Keratinocyte (primary cell): Measurements from ENCODE around the gene ZNF219. TPM values are rescaled to one million over a fixed set of nuclear protein-coding genes. Genes with fewer than 3 reads are reported as not detected.
A peak's percentile ranks its signal among the peaks of the same experiment; 100 is the strongest.

ENCODE experiments used
- DNase-seq: peaks from one replicate; pipeline ENCODE4 v3.0.0-alpha.2; 2011; ENCODE audit warnings: low read depth, missing footprints, low spot score
- FAIRE-seq: peaks from 2 replicates; lab custom pipeline; 2011; peaks lifted over from hg19 to GRCh38; lab: Jason Lieb, UNC
- H2AFZ ChIP-seq: 2 replicates; pipeline ENCODE4 v1.6.0; 2012; ENCODE audit warnings: low read length, control low read depth, inconsistent platforms; ENCODE audit not compliant: control insufficient read depth
- H3K27ac ChIP-seq: 2 replicates; pipeline ENCODE4 v1.5.1; 2011; ENCODE audit warnings: low read length; ENCODE audit not compliant: control insufficient read depth, insufficient read depth
- H3K27me3 ChIP-seq: 3 replicates; pipeline ENCODE4 v1.6.0; 2011; ENCODE audit warnings: low read length; ENCODE audit not compliant: control insufficient read depth, insufficient read depth; ENCODE audit errors: extremely low read depth
- H3K36me3 ChIP-seq, 2 experiments: 2 replicates in 1 of 2; 3 replicates in 1 of 2; pipeline ENCODE4 v1.5.1; 2011; ENCODE audit warnings: low read length in 2 of 2, mild to moderate bottlenecking in 1 of 2; ENCODE audit not compliant: control insufficient read depth in 2 of 2, insufficient read depth in 2 of 2; ENCODE audit errors: extremely low read depth in 1 of 2
- H3K4me1 ChIP-seq: 3 replicates; pipeline ENCODE4 v1.5.1; 2011; ENCODE audit warnings: low read length; ENCODE audit not compliant: control insufficient read depth, insufficient read depth; ENCODE audit errors: extremely low read depth
- H3K4me2 ChIP-seq: 3 replicates; pipeline ENCODE4 v1.6.0; 2011; ENCODE audit warnings: low read depth, low read length; ENCODE audit not compliant: control insufficient read depth, insufficient read depth; ENCODE audit errors: extremely low read depth
- H3K4me3 ChIP-seq, 3 experiments: fragments of 200-600 bp in 1 of 3; sonication (generic) in 1 of 3; 2 replicates in 2 of 3; 3 replicates in 1 of 3; pipeline ENCODE4 v1.5.1; 2011 to 2016; ENCODE audit warnings: low read length in 3 of 3, mild to moderate bottlenecking in 3 of 3, control low read depth in 2 of 3, inconsistent platforms in 1 of 3, low read depth in 1 of 3, mixed read lengths in 1 of 3, mixed run types in 1 of 3, moderate library complexity in 1 of 3; ENCODE audit not compliant: control insufficient read depth in 2 of 3, insufficient read depth in 2 of 3; ENCODE audit errors: extremely low read depth in 1 of 3
- H3K79me2 ChIP-seq: 2 replicates; pipeline ENCODE4 v1.6.0; 2012; ENCODE audit warnings: low read length; ENCODE audit not compliant: control insufficient read depth, insufficient read depth
- H3K9ac ChIP-seq: 3 replicates; pipeline ENCODE4 v1.6.0; 2011; ENCODE audit warnings: low read length; ENCODE audit not compliant: control insufficient read depth, insufficient read depth; ENCODE audit errors: extremely low read depth
- H3K9me1 ChIP-seq: 3 replicates; pipeline ENCODE4 v1.6.0; 2011; ENCODE audit warnings: low read length; ENCODE audit not compliant: control insufficient read depth, insufficient read depth; ENCODE audit errors: extremely low read depth
- H3K9me3 ChIP-seq: 2 replicates; pipeline ENCODE4 v1.5.1; 2012; ENCODE audit warnings: low read depth, low read length; ENCODE audit not compliant: control insufficient read depth
- H4K20me1 ChIP-seq: 3 replicates; pipeline ENCODE4 v1.6.0; 2011; ENCODE audit warnings: low read length; ENCODE audit not compliant: control insufficient read depth, insufficient read depth; ENCODE audit errors: extremely low read depth
- EZH2 ChIP-seq: IDR thresholded peaks from one replicate; pipeline ENCODE4 v1.6.1; 2012; ENCODE audit warnings: inconsistent platforms, mild to moderate bottlenecking, low read length, moderate library complexity
- dilution Hi-C: fragments of 300-500 bp; cut with MboI; formaldehyde crosslinking; loops from one replicate; pipeline ENCODE4 v1.7.0; 2020; ENCODE audit warnings: low sequenced_read_pairs; ENCODE audit not compliant: extremely low pct_ligation_motif_present
- polyA plus RNA-seq, 5 experiments: library from polyadenylated mRNA; depleted of rRNA in 3 of 5; stranded (reverse) in 3 of 5; stranded (forward) in 1 of 5; unstranded in 1 of 5; fragments of >200 nt; gene quantifications; 1 replicate in 1 of 5; 2 replicates in 3 of 5; 3 replicates in 1 of 5; pipeline versions ENCODE4 v1.2.1 to v1.2.3, GENCODE V29; 2011 to 2012; ENCODE audit warnings: missing spikeins in 2 of 5, low read depth in 1 of 5, low replicate concordance in 1 of 5
- TF ChIP-seq, protein P1 (sequence below), 3 experiments: IDR thresholded peaks in 1 of 3; conservative IDR thresholded peaks in 1 of 3; optimal IDR thresholded peaks in 1 of 3; 2 replicates in 2 of 3; 3 replicates in 1 of 3; pipeline versions ENCODE3 to v1.5.1; 2011; ENCODE audit warnings: low read length in 3 of 3, mild to moderate bottlenecking in 3 of 3, moderate library complexity in 2 of 3, control low read depth in 1 of 3, inconsistent platforms in 1 of 3; ENCODE audit not compliant: insufficient read depth in 2 of 3; ENCODE audit errors: extremely low read depth in 1 of 3

ZNF219 gene
- polyA plus RNA-seq, 1 donor (not counting 4 experiments of a cell fraction or from before 2014, with no cell fraction given): 23.1 TPM

DNA sequence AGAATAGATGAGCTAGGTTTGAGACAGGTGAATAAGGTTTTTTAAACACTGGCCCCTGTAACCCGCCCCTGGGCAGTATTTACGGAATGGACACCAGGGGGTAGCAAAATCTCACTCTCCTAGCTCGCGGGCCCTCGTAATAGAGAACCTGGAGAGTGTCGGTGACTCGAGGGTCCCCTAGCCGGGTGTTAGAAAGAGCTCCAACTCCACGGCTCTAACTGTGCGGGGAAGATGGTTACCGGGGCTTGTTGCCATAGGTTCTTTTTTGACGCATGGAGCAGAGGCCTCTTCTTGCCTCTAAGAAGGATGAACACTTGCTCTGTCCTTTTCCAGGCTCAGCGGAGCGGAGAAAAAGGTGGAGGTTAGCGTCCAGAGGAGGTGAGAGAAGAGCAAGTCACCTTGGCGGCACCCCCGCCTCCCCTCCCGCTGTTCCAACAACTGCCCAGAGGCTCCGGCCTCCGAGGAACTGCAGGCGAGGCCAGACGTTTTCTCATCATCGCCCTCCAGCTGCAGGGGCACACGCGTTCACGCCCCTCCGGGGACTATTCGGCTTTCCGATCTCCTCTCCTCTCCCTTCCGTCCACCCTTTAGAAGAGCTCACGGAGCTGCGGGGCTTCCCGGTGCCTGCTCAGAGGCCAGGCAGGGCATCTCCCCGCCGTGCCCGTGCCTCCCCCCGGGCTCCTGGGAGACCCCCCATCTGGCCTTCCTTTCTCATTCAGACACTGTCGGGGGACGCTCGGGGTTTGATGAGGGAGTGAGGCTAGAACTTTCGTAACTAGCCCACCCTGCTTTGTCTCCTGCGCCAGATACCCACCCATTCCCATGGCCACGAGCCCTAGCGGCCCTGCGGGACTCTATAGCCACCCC, 29.7 kb downstream of the ZNF219 start:
- FAIRE-seq: no peak
- Histone ChIP-seq H2AFZ (no peak overlapping the region), H3K9me3 (no peaks in the 10 kb centered on the region), H3K9me1 (no peaks in the 10 kb centered on the region), H4K20me1 (no peaks in the 10 kb centered on the region), H3K27me3 (peaks cover 17% of the 10 kb centered on the region), H3K36me3 (no peaks in the 10 kb centered on the region), H3K27ac (no peak overlapping the region), H3K4me2 (peak overlapping the region; percentile 8), H3K79me2 (no peaks in the 10 kb centered on the region), H3K4me3 (no peak overlapping the region), H3K4me1 (peaks cover 18% of the 10 kb centered on the region), H3K9ac (no peak overlapping the region)
- TF ChIP-seq, protein P1, sequence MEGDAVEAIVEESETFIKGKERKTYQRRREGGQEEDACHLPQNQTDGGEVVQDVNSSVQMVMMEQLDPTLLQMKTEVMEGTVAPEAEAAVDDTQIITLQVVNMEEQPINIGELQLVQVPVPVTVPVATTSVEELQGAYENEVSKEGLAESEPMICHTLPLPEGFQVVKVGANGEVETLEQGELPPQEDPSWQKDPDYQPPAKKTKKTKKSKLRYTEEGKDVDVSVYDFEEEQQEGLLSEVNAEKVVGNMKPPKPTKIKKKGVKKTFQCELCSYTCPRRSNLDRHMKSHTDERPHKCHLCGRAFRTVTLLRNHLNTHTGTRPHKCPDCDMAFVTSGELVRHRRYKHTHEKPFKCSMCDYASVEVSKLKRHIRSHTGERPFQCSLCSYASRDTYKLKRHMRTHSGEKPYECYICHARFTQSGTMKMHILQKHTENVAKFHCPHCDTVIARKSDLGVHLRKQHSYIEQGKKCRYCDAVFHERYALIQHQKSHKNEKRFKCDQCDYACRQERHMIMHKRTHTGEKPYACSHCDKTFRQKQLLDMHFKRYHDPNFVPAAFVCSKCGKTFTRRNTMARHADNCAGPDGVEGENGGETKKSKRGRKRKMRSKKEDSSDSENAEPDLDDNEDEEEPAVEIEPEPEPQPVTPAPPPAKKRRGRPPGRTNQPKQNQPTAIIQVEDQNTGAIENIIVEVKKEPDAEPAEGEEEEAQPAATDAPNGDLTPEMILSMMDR (optimal IDR thresholded peaks at IDR 0.05 in 1 of 3, IDR thresholded peaks at IDR 0.05 in 1 of 3, conservative IDR thresholded peaks at IDR 0.05 in 1 of 3; ENCODE audit: extremely low read depth in 1 of 3, insufficient read depth in 2 of 3, low read length in 3 of 3): peak; percentile 27 to 53 (median 47)
- no peak for TF ChIP-seq EZH2
- DNase-seq: no peak
- dilution Hi-C loops: no loop called here

DNA sequence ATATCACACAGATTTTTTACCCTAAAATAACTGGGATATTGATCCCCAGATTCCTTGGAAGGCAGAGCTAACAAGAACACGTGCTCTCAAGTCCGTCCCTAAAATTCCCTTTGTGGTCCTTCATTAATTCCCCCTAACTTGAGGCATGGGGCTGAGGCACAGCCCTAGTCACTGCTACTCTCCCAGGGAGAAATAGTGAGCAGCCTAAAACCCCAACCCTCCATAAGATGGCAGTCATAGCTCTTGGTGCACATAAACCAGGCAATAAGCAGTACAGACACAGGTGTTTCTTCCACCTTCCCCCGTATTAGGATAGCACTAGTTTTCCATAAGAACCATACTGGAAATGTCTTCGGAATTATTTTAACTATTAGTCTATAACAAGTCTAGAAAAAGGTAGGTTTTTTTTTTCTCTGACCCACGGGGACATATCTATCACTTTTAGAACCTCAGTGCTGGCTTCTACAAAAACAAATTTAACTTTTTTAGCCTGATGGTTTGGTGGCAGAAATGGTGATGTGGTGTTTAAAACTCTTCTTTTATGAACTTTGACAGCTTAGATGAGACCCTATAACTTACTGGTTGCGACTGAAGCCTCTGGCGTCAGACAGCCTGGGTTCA, 31.5 kb downstream of the ZNF219 start:
- FAIRE-seq: peak; percentile 23
- DNase-seq: no peak
- H3K4me1 ChIP-seq: peaks cover 20% of the 10 kb centered on the region

More for the DNA sequence above, 31.5 kb downstream of the ZNF219 start:
- Histone ChIP-seq H3K79me2 (no peaks in the 10 kb centered on the region), H3K27me3 (peaks cover 17% of the 10 kb centered on the region), H3K27ac (no peak overlapping the region), H3K4me3 (no peak overlapping the region), H3K9me3 (no peaks in the 10 kb centered on the region), H3K36me3 (no peaks in the 10 kb centered on the region), H2AFZ (no peak overlapping the region), H3K4me2 (no peak overlapping the region), H3K9me1 (no peaks in the 10 kb centered on the region), H3K9ac (no peak overlapping the region), H4K20me1 (no peaks in the 10 kb centered on the region)
- TF ChIP-seq EZH2: no peak
- TF ChIP-seq, protein P1 (optimal IDR thresholded peaks at IDR 0.05 in 1 of 3, IDR thresholded peaks at IDR 0.05 in 1 of 3, conservative IDR thresholded peaks at IDR 0.05 in 1 of 3; ENCODE audit: extremely low read depth in 1 of 3, insufficient read depth in 2 of 3, low read length in 3 of 3): peak; percentile 50 to 82 (median 51)
- dilution Hi-C loops: no loop called here
